ENCODE measurements around the gene NXPH3.

NXPH3 gene

GRCh38 chr17:49580055-49580721 lies 4.5 kb downstream of the NXPH3 start:
- H3K79me2 ChIP-seq (ENCODE audit: insufficient read depth, low read length), result no peaks in the 10 kb centered on the region
- no peak overlapping the region for H2AFZ ChIP-seq (ENCODE audit: low read length)
- peaks cover 10% of the 10 kb centered on the region for H3K4me1 ChIP-seq (ENCODE audit: insufficient read depth, low read length, severe bottlenecking)
- TF ChIP-seq CTCF (IDR thresholded peaks at IDR 0.05; ENCODE audit: low read length) (no peak), EZH2 (IDR thresholded peaks at IDR 0.05; ENCODE audit: borderline replicate concordance, low read length) (no peak)
- peaks cover 16% of the 10 kb centered on the region for H3K27me3 ChIP-seq (ENCODE audit: insufficient read depth, low read length)
- H4K20me1 ChIP-seq (ENCODE audit: insufficient read depth, low read length), result no peaks in the 10 kb centered on the region
- no peak overlapping the region for H3K4me3 ChIP-seq (ENCODE audit: low read depth, low read length, poor library complexity, severe bottlenecking)
- H3K27ac ChIP-seq (ENCODE audit: low read depth, low read length, poor library complexity, severe bottlenecking), result no peak overlapping the region
- H3F3A ChIP-seq (ENCODE audit: insufficient read depth, low read length), result no peaks in the 10 kb centered on the region
- no peaks in the 10 kb centered on the region for H3K9me3 ChIP-seq (ENCODE audit: low read length)
- no peaks in the 10 kb centered on the region for H3K36me3 ChIP-seq (ENCODE audit: insufficient read depth, low read length)
- H3K9ac ChIP-seq (ENCODE audit: low read length), result no peak overlapping the region
- H3K4me2 ChIP-seq (ENCODE audit: low read length), result no peak overlapping the region
- H3K9me2 ChIP-seq (ENCODE audit: low read depth, low read length), result no peaks in the 10 kb centered on the region

GRCh38 chr17:49580981-49581647 lies 5.4 kb downstream of the NXPH3 start:
- no peak for TF ChIP-seq CTCF (IDR thresholded peaks at IDR 0.05; ENCODE audit: low read length)
- TF ChIP-seq EZH2 (IDR thresholded peaks at IDR 0.05; ENCODE audit: borderline replicate concordance, low read length), result no peak
- Histone ChIP-seq H2AFZ (ENCODE audit: low read length) (no peak overlapping the region), H3K4me1 (ENCODE audit: insufficient read depth, low read length, severe bottlenecking) (peaks cover 6% of the 10 kb centered on the region), H3K27me3 (ENCODE audit: insufficient read depth, low read length) (peaks cover 11% of the 10 kb centered on the region), H3K4me3 (ENCODE audit: low read depth, low read length, poor library complexity, severe bottlenecking) (no peak overlapping the region), H3K9me3 (ENCODE audit: low read length) (no peaks in the 10 kb centered on the region), H3F3A (ENCODE audit: insufficient read depth, low read length) (no peaks in the 10 kb centered on the region), H3K9me2 (ENCODE audit: low read depth, low read length) (no peaks in the 10 kb centered on the region), H3K4me2 (ENCODE audit: low read length) (no peak overlapping the region), H3K36me3 (ENCODE audit: insufficient read depth, low read length) (no peaks in the 10 kb centered on the region), H3K79me2 (ENCODE audit: insufficient read depth, low read length) (no peaks in the 10 kb centered on the region), H4K20me1 (ENCODE audit: insufficient read depth, low read length) (no peaks in the 10 kb centered on the region), H3K9ac (ENCODE audit: low read length) (no peak overlapping the region), H3K27ac (ENCODE audit: low read depth, low read length, poor library complexity, severe bottlenecking) (no peak overlapping the region)

DNA sequence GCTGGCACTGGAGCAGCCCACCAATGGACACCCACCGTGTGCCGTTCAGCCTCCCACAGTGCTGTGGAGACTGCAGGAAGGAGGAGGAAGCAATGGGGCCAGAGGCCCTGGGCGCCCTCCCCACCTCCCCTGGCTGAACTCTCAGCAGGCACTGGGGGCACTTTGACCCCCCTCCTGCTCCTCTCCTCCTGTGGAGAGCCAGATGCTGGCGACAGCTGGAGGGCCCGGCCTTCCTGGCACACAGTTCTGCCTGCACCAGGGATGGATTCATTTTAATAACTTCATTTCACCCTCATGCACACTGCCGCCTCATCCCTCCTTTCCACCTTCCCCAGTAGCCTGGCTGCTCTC lies 6.0 kb downstream of the NXPH3 start:
- H3K4me1 ChIP-seq (ENCODE audit: insufficient read depth, low read length, severe bottlenecking), result peaks cover under 1% of the 10 kb centered on the region
- no peaks in the 10 kb centered on the region for H4K20me1 ChIP-seq (ENCODE audit: insufficient read depth, low read length)
- H3K27me3 ChIP-seq (ENCODE audit: insufficient read depth, low read length), result peaks cover 8% of the 10 kb centered on the region; the same call in 1 of the 2 replicates
- H2AFZ ChIP-seq (ENCODE audit: low read length), result no peak overlapping the region
- H3K9me2 ChIP-seq (ENCODE audit: low read depth, low read length), result no peaks in the 10 kb centered on the region
- H3F3A ChIP-seq (ENCODE audit: insufficient read depth, low read length), result no peaks in the 10 kb centered on the region
- no peak overlapping the region for H3K9ac ChIP-seq (ENCODE audit: low read length)
- H3K27ac ChIP-seq (ENCODE audit: low read depth, low read length, poor library complexity, severe bottlenecking), result no peak overlapping the region
- H3K4me3 ChIP-seq (ENCODE audit: low read depth, low read length, poor library complexity, severe bottlenecking), result no peak overlapping the region
- H3K9me3 ChIP-seq (ENCODE audit: low read length), result no peaks in the 10 kb centered on the region
- H3K36me3 ChIP-seq (ENCODE audit: insufficient read depth, low read length), result no peaks in the 10 kb centered on the region
- no peaks in the 10 kb centered on the region for H3K79me2 ChIP-seq (ENCODE audit: insufficient read depth, low read length)
- H3K4me2 ChIP-seq (ENCODE audit: low read length), result no peak overlapping the region
- TF ChIP-seq CTCF (IDR thresholded peaks at IDR 0.05; ENCODE audit: low read length), result no peak
- no peak for TF ChIP-seq EZH2 (IDR thresholded peaks at IDR 0.05; ENCODE audit: borderline replicate concordance, low read length)

All from OCI-LY1 (cell line).